Epithelial cell of esophagus (primary cell): ENCODE data around the gene PNMA8B.
"Not testable (repeated sequence)": the region's sequence is repeated elsewhere in the genome, so short reads cannot be mapped to it uniquely, and the experiment has no call there.

Source experiments
- DNase-seq: peaks from one replicate; pipeline ENCODE4 v3.0.0; 2010; ENCODE audit warnings: low read depth
- H3K4me3 ChIP-seq: 2 replicates; pipeline ENCODE4 v1.5.1; 2011; ENCODE audit warnings: mild to moderate bottlenecking, low read length, control low read depth
- TF ChIP-seq, protein P1 (sequence below): IDR thresholded peaks from 2 replicates; pipeline ENCODE4 v1.5.1; 2011; ENCODE audit warnings: low read depth, mild to moderate bottlenecking, low read length, control low read depth, inconsistent platforms; ENCODE audit not compliant: insufficient read depth; ENCODE audit errors: missing control alignments

PNMA8B gene

DNA sequence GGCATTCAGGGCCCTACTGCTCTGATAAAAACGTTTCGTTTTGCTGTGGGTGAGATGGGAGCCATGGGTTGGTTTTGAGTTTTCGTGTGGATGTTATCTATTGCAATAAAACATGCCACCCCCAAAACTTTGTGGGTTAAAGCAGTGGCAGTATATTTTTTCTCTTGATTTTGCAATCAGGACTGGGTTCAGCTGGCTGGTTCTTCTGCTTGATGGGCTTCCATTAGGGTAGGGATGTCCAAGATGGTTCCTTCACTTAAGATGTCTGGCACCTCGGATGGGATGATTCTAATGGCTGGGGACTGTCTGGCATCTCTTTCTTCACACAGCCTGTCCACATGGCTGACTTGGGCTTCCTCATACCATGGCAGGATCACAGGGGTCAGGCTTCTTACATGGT, 15.6 kb upstream of the PNMA8B start:
- no peak overlapping the region for H3K4me3 ChIP-seq
- no peak for DNase-seq
- TF ChIP-seq, protein P1, sequence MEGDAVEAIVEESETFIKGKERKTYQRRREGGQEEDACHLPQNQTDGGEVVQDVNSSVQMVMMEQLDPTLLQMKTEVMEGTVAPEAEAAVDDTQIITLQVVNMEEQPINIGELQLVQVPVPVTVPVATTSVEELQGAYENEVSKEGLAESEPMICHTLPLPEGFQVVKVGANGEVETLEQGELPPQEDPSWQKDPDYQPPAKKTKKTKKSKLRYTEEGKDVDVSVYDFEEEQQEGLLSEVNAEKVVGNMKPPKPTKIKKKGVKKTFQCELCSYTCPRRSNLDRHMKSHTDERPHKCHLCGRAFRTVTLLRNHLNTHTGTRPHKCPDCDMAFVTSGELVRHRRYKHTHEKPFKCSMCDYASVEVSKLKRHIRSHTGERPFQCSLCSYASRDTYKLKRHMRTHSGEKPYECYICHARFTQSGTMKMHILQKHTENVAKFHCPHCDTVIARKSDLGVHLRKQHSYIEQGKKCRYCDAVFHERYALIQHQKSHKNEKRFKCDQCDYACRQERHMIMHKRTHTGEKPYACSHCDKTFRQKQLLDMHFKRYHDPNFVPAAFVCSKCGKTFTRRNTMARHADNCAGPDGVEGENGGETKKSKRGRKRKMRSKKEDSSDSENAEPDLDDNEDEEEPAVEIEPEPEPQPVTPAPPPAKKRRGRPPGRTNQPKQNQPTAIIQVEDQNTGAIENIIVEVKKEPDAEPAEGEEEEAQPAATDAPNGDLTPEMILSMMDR: no peak

DNA sequence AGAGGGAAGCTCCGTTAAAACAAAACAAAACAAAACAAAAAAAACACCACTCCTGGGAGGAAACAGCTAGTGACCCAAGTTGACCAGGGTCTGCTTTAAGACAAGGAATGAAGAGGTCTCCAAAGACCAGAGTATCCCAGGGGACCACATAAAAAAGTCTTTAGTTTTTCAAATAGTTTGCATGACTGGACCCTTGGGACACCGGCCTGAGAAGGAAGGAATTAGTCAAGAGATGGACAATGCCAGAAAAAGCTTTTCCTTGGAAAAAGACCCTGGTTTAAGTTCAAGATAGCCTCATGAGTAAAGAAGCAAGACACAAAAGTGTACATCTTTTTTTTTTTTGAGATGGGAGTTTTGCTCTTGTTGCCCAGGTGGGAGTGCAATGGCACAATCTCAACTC, 12.5 kb upstream of the PNMA8B start:
- DNase-seq: no peak
- no peak overlapping the region for H3K4me3 ChIP-seq
- TF ChIP-seq, protein P1: no peak

DNA sequence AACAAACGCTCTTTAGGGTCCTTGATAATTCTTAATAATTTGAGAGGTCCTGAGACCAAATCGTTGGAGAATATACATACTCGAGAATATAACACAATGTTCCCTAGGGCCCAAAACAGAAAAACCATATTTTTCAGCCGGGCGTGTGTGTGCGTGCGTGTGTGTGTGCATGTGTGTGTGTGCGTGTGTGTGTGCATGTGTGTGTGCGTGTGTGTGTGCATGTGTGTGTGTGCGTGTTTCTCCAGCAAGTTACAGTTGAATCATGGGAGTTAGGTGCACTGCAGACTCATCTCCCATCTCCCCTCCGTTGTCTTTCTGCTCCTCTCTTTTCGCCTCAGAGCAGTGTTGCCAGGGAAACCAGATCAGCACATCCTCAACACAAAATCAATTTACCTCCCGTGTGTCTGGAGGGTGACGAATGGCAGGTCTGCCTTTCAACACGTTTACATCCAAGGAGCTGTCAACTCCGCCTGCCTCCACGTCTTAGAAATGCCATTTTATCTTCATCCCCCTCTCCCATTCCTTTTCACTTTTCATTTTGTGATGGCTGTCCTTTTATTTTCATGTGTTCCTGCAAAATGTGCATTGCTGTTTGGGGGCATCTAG, 8.3 kb upstream of the PNMA8B start:
- no peak for DNase-seq
- TF ChIP-seq, protein P1: no peak
- H3K4me3 ChIP-seq: no peak overlapping the region

DNA sequence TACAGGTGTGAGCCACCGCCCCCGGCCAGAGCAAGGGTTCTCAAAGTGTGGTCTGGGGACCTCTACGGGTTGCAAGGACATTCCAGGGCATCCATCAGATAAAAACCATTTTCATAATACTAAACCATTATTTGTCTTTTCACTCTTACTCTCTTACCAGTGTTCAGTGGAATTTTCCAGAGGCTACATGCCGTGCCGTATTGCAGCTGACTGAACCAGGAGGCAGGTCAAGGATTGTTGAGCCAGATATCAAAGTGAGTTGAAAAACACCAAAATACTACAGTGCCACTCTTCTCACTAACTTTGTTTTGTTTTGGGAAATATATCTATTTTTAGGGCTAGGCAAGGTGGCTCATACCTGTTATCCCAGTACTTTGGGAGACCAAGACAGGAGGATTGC, 7.2 kb upstream of the PNMA8B start:
- TF ChIP-seq, protein P1: no peak
- H3K4me3 ChIP-seq: no peak overlapping the region
- DNase-seq: no peak

DNA sequence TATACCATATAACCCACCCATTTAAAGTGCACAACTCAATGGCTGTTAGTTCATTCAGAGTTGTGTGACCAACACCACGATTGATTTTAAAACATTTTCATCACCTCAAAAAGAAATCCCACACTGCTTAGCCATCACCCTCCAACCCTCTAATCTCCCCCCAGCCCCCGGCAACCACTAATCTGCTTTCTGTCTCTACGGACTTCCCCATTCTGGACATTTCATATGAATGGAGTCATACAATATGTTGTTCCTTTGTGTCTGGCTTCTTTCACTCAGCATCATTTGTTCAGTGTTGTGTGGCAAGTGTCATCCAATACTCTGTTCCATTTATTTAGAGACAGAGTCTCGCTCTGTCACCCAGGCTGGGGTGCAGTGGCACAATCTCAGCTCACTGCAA, 4.0 kb upstream of the PNMA8B start:
- DNase-seq: no peak
- TF ChIP-seq, protein P1: no peak
- no peak overlapping the region for H3K4me3 ChIP-seq

DNA sequence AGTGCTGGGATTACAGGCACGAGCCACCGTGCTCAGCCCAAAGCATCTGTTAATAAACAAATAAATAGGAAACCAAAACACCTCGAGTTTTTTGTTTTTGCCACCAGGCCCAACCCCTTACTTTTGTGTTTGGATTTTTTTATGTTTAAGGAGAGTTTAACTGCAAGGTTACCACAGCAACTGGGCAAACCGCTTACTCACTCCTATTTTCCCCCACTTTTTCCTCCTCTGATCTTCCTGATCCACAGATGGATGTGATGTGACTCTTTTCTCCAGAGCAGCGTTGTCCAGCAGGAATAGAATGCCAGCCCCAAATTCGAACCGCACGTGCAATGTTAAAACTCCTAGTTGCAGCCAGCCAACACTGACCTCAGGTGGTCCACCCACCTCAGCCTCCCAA, 2.1 kb upstream of the PNMA8B start:
- TF ChIP-seq, protein P1: no peak
- no peak for DNase-seq
- no peak overlapping the region for H3K4me3 ChIP-seq

DNA sequence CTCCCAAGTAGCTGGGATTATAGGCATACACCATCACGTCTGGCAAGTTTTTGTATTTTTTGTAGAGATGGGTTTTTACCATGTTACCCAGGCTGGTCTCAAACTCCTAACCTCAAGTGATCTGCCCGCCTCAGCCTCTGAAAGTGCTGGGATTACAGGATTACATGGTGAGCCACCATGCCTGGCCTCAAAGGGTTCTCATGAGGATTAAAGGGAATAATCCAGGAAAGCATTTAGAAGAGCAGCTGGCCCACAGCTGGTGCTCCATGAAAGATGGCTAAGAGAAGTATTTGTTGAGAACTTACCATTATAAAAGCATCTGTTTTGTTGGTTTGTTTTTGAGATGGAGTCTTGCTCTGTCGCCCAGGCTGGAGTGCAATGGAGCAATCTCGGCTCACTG, 1.2 kb upstream of the PNMA8B start:
- not testable (repeated sequence) for H3K4me3 ChIP-seq, DNase-seq

DNA sequence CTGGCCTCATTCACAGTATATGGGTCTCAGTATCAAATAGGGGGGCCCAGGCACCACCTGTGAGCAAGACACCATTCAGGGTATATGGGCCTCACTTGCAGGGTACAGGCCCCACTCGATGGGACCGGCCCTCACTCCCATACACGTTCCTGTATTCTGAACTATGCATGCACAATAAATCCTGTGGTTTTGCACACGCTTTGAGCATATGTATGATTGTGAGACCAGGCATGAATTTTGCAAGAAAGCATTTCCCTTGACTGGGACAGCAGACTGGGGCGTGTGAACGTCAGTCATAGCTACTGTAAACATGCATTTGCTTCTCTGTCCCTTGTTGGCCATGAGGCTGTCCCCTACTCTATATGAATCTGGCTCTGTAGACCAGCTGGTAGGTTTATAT, 637 bp upstream of the PNMA8B start:
- no peak for DNase-seq
- no peak overlapping the region for H3K4me3 ChIP-seq
- TF ChIP-seq, protein P1: no peak
